IMR-90 (cell line): ENCODE results near the gene VILL. TPM values are rescaled to one million over a fixed set of nuclear protein-coding genes. Genes with fewer than 3 reads are reported as not detected.

Experiments
- ATAC-seq: fragments of 200-7000 bp; cut with Tn5 transposase; 2 replicates; pipeline ENCODE4 v1.9.1; 2020; ENCODE audit warnings: low read depth, mild to moderate bottlenecking, moderate library complexity
- BruUV-seq: library from RNA; stranded (reverse); fragments of 400-500 nt; replicated peaks from 2 replicates; lab custom pipeline; 2021; lab: Mats Ljungman, UMichigan
- CTCF ChIA-PET: fragments of 300-600 bp; formaldehyde crosslinking; extraction: SDS; loops from one replicate; lab custom pipeline; 2021; ENCODE audit warnings: antibody characterized with exemption; lab: Yijun Ruan, JAX
- POLR2A ChIA-PET: fragments of 300-600 bp; sonication (Branson Sonifier 250); formaldehyde crosslinking; loops from one replicate; lab custom pipeline; 2022; ENCODE audit warnings: antibody characterized with exemption; ENCODE audit not compliant: unreplicated experiment; lab: Charles Lee
- DNase-seq: peaks from one replicate; pipeline ENCODE4 v3.0.0; 2013
- H2AFZ ChIP-seq: replicated peaks from 2 replicates; pipeline ENCODE3; 2013; ENCODE audit warnings: low read length, mild to moderate bottlenecking; ENCODE audit not compliant: poor library complexity
- H2AK5ac ChIP-seq: 2 replicates; pipeline ENCODE4 v1.6.1; 2013; ENCODE audit warnings: low read depth, low read length, inconsistent platforms
- H2AK9ac ChIP-seq: replicated peaks from 2 replicates; pipeline ENCODE3; 2013; ENCODE audit warnings: mild to moderate bottlenecking, low read depth, low read length, moderate library complexity; ENCODE audit not compliant: poor library complexity
- H2BK120ac ChIP-seq: 2 replicates; pipeline ENCODE4 v1.6.1; 2013; ENCODE audit warnings: low read depth, low read length, inconsistent platforms
- H2BK15ac ChIP-seq: 3 replicates; pipeline ENCODE4 v1.6.1; 2013; ENCODE audit warnings: low read depth, low read length, inconsistent platforms
- H2BK20ac ChIP-seq: 2 replicates; pipeline ENCODE4 v1.6.1; 2013; ENCODE audit warnings: low read depth, mild to moderate bottlenecking, inconsistent platforms, low read length, moderate library complexity
- H2BK5ac ChIP-seq: 2 replicates; pipeline ENCODE4 v1.6.1; 2013; ENCODE audit warnings: mild to moderate bottlenecking, low read depth, low read length, inconsistent platforms; ENCODE audit not compliant: poor library complexity, severe bottlenecking
- H3K14ac ChIP-seq: replicated peaks from 2 replicates; pipeline ENCODE4 v1.6.1; 2013; ENCODE audit warnings: low read depth, low read length, inconsistent platforms
- H3K18ac ChIP-seq: 2 replicates; pipeline ENCODE4 v1.6.1; 2013; ENCODE audit warnings: low read depth, low read length, control low read depth
- H3K23ac ChIP-seq: 2 replicates; pipeline ENCODE4 v1.6.1; 2013; ENCODE audit warnings: low read depth, low read length, inconsistent platforms
- H3K27ac ChIP-seq: 2 replicates; pipeline ENCODE4 v1.5.1; 2013; ENCODE audit warnings: mild to moderate bottlenecking, control low read depth, low read length; ENCODE audit not compliant: insufficient read depth
- H3K27me3 ChIP-seq: 2 replicates; pipeline ENCODE4 v1.6.1; 2013; ENCODE audit warnings: low read length; ENCODE audit not compliant: control insufficient read depth, insufficient read depth
- H3K36me3 ChIP-seq: 2 replicates; pipeline ENCODE4 v1.6.1; 2013; ENCODE audit warnings: low read length, mixed read lengths; ENCODE audit not compliant: control insufficient read depth, insufficient read depth
- H3K4ac ChIP-seq: 2 replicates; pipeline ENCODE4 v1.6.1; 2013; ENCODE audit warnings: low read depth, low read length, inconsistent platforms
- H3K4me1 ChIP-seq: 2 replicates; pipeline ENCODE4 v1.6.1; 2013; ENCODE audit warnings: low read length, mixed read lengths; ENCODE audit not compliant: control insufficient read depth, insufficient read depth
- H3K4me2 ChIP-seq: 2 replicates; pipeline ENCODE4 v1.6.1; 2013; ENCODE audit warnings: low read depth, mild to moderate bottlenecking, control low read depth, low read length, moderate library complexity
- H3K4me3 ChIP-seq: 2 replicates; pipeline ENCODE4 v1.5.1; 2013; ENCODE audit warnings: low read depth, mild to moderate bottlenecking, control low read depth, low read length, moderate library complexity; ENCODE audit not compliant: insufficient read depth
- H3K56ac ChIP-seq: 2 replicates; pipeline ENCODE4 v1.6.1; 2013; ENCODE audit warnings: low read length, inconsistent platforms; ENCODE audit not compliant: insufficient read depth; ENCODE audit errors: extremely low read depth
- H3K79me1 ChIP-seq, 2 experiments: 2 replicates each; pipeline ENCODE4 v1.6.1; 2013; ENCODE audit warnings: low read length in 2 of 2, inconsistent platforms in 1 of 2, low read depth in 1 of 2
- H3K9ac ChIP-seq: 2 replicates; pipeline ENCODE4 v1.6.1; 2013; ENCODE audit warnings: low read depth, low read length, control low read depth
- H3K9me1 ChIP-seq: 2 replicates; pipeline ENCODE4 v1.6.1; 2013; ENCODE audit warnings: low read length, inconsistent platforms; ENCODE audit not compliant: insufficient read depth
- H3K9me3 ChIP-seq: 2 replicates; pipeline ENCODE4 v1.6.1; 2013; ENCODE audit warnings: low read length; ENCODE audit not compliant: control insufficient read depth, insufficient read depth
- H4K20me1 ChIP-seq: 2 replicates; pipeline ENCODE4 v1.6.1; 2013; ENCODE audit warnings: low read length, inconsistent platforms; ENCODE audit not compliant: insufficient read depth
- H4K5ac ChIP-seq: 2 replicates; pipeline ENCODE4 v1.6.1; 2013; ENCODE audit warnings: mild to moderate bottlenecking, low read depth, low read length, control low read depth
- H4K8ac ChIP-seq, 2 experiments: 2 replicates each; pipeline ENCODE4 v1.6.1; 2013; ENCODE audit warnings: low read depth in 2 of 2, low read length in 2 of 2, control low read depth in 1 of 2, inconsistent platforms in 1 of 2
- H4K91ac ChIP-seq: 2 replicates; pipeline ENCODE4 v1.6.1; 2013; ENCODE audit warnings: low read depth, low read length, inconsistent platforms; ENCODE audit not compliant: insufficient read depth
- CHD1 ChIP-seq: IDR thresholded peaks from 2 replicates; pipeline ENCODE4 v1.6.1; 2012; ENCODE audit warnings: low read depth, low read length, improper control_type of control experiment
- WGBS, 2 experiments: methylation state at CpG; one replicate each; pipeline versions ENCODE4 v1.1.5 to v1.1.7; 2013; ENCODE audit warnings: missing lambda C conversion rate in 2 of 2; ENCODE audit not compliant: insufficient read length in 1 of 2; ENCODE audit errors: extremely low coverage in 2 of 2; 5-methylcytosine and 5-hydroxymethylcytosine counted together
- dilution Hi-C: fragments of 300-500 bp; cut with HindIII; formaldehyde crosslinking; loops from one replicate; pipeline ENCODE4 v1.14.3; 2018; ENCODE audit warnings: low sequenced_read_pairs; ENCODE audit not compliant: unreplicated experiment
- in situ Hi-C: fragments of 300-500 bp; cut with MboI; formaldehyde crosslinking; loops from 3 replicates; pipeline ENCODE4 v1.14.3; 2019; ENCODE audit warnings: low sequenced_read_pairs, inconsistent platforms, mixed read lengths
- intact Hi-C: fragments of 100-400 bp; cut with micrococcal nuclease; formaldehyde crosslinking; loops from 2 replicates; pipeline ENCODE4 v1.10.0; 2022
- polyA plus RNA-seq, 3 experiments: library from polyadenylated mRNA; depleted of rRNA; stranded (reverse); fragments of >200 nt; gene quantifications; 2 replicates each; pipeline ENCODE4 v1.2.3, GENCODE V29; 2012; ENCODE audit warnings: low replicate concordance in 1 of 3
- total RNA-seq: library from RNA; depleted of rRNA; stranded (reverse); fragments of >200 nt; gene quantifications from 2 replicates; pipeline ENCODE4 v1.2.3, GENCODE V29; 2012

VILL gene
- total and polyA plus RNA-seq, 2 of the 4 experiments (the other 2 are of a cell fraction): 2.3 to 4.7 TPM

DNA sequence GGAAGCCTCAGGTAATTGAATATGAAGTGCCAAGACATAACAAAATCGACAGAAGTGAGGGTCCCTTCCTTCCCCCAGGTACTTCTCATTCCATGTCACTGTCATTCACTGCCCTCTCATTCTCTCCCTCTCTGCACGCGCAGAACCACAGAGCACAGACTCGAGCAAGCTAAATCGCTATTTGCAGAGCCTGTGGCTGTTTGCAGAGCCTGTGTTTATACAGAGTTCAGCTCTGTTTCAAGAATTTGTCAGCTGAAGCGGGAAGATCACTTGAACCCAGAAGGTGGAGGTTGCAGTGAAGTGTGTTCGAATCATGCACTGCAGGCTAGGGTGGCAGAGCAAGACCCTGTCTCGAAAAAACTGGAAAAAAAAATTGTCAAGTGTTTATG, 2.5 kb downstream of the VILL start:
- Histone ChIP-seq H3K56ac (no peak overlapping the region), H3K36me3 (peaks cover 3% of the 10 kb centered on the region; the same call in 1 of the 2 replicates), H3K4ac (0 out of 2 replicates have a peak overlapping the region, but pooled peaks have one; percentile 94), H2BK120ac (no peak overlapping the region), H3K9ac (no peak overlapping the region), H3K9me1 (peaks cover 8% of the 10 kb centered on the region), H3K4me1 (peaks cover 2% of the 10 kb centered on the region), H3K9me3 (no peaks in the 10 kb centered on the region), H2BK20ac (no peak overlapping the region), H2AFZ (peak overlapping the region; percentile 9), H3K18ac (no peak overlapping the region), H3K79me1 (peaks cover 0 to 17% of the 10 kb centered on the region in 2 experiments; a peak in 1 of 4 replicates), H2AK9ac (no peak overlapping the region), H2BK5ac (no peak overlapping the region), H3K14ac (no peak overlapping the region), H3K27ac (no peak overlapping the region), H4K8ac (peak overlapping the region; percentile 95 to 99; a peak in 3 of 4 replicates), H4K91ac (no peak overlapping the region), H2AK5ac (no peak overlapping the region), H4K20me1 (no peaks in the 10 kb centered on the region), H4K5ac (no peak overlapping the region), H3K27me3 (no peaks in the 10 kb centered on the region; the same call in 1 of the 2 replicates), H2BK15ac (no peak overlapping the region), H3K23ac (no peak overlapping the region), H3K4me2 (no peak overlapping the region), H3K4me3 (no peak overlapping the region)
- in situ Hi-C loops: no loop called here
- ATAC-seq (no peak), DNase-seq (no peak)
- WGBS, 2 experiments: 86% methylated on average over 1 of the region's 8 CpGs; no CpG with 5 or more reads in 1 of the 2 experiments
- intact Hi-C loops: no loop called here
- POLR2A ChIA-PET: no interaction called here
- TF ChIP-seq CHD1: no peak
- CTCF ChIA-PET: interaction anchor here (1.1 kb wide), 1 partner anchor 138 kb away, joined by 3 read pairs; no protein-coding TSS in a partner anchor
- dilution Hi-C loops: no loop called here
- BruUV-seq: no TSS peak
